Activated T-helper 1 cell treated with Interleukin-2 at 50 U/mL for 16 hours (primary cell): ENCODE data around the gene TPT1.
"Not testable (repeated sequence)": the region's sequence is repeated elsewhere in the genome, so short reads cannot be mapped to it uniquely, and the experiment has no call there.

Experiments used
- DNase-seq: peaks from one replicate; pipeline ENCODE4 v3.0.0-alpha.2; 2020; ENCODE audit warnings: low read depth

Gene TPT1

GRCh38 chr13:45301263-45301662, 39.7 kb downstream of the TPT1 start:
- no peak for DNase-seq

- no peak for DNase-seq
Measured at GRCh38 chr13:45300190-45300985, 40.6 kb downstream of the TPT1 start.

- no peak for DNase-seq
Measured at GRCh38 chr13:45299194-45299593, 41.8 kb downstream of the TPT1 start.

- not testable (repeated sequence) for DNase-seq
Measured at GRCh38 chr13:45298550-45298949, 42.4 kb downstream of the TPT1 start.

GRCh38 chr13:45298206-45298505, 42.8 kb downstream of the TPT1 start:
- no peak for DNase-seq

- no peak for DNase-seq
Measured at GRCh38 chr13:45297456-45298205, 43.4 kb downstream of the TPT1 start.

GRCh38 chr13:45296259-45296658, 44.7 kb downstream of the TPT1 start:
- no peak for DNase-seq

GRCh38 chr13:45295536-45295935, 45.4 kb downstream of the TPT1 start:
- no peak for DNase-seq

GRCh38 chr13:45292176-45292575, 48.8 kb downstream of the TPT1 start:
- no peak for DNase-seq

- no peak for DNase-seq
Measured at GRCh38 chr13:45289936-45290563, 50.9 kb downstream of the TPT1 start.
